HCT116 (cell line): ENCODE measurements around the gene CBLC.

ENCODE experiments used
- CTCF ChIP-seq, 3 experiments: fragments of 200-600 bp in 1 of 3; sonication (generic) in 1 of 3; IDR thresholded peaks in 2 of 3; conservative IDR thresholded peaks in 1 of 3; 2 replicates each; pipeline ENCODE4 v1.5.1; 2012 to 2017; ENCODE audit warnings: low read depth in 2 of 3, low read length in 2 of 3, antibody characterized with exemption in 1 of 3, borderline replicate concordance in 1 of 3, control low read depth in 1 of 3, mild to moderate bottlenecking in 1 of 3, mixed read lengths in 1 of 3, mixed run types in 1 of 3, moderate library complexity in 1 of 3; ENCODE audit not compliant: insufficient read depth in 1 of 3
- EGR1 ChIP-seq: IDR thresholded peaks from 2 replicates; pipeline ENCODE4 v1.6.1; 2012; ENCODE audit warnings: low read depth
- POLR2AphosphoS5 ChIP-seq: IDR thresholded peaks from 2 replicates; pipeline ENCODE4 v1.6.1; 2011; ENCODE audit warnings: mild to moderate bottlenecking, low read depth, low read length, moderate library complexity
- RAD21 ChIP-seq: IDR thresholded peaks from 2 replicates; pipeline ENCODE4 v1.6.1; 2012; ENCODE audit warnings: low read depth, mild to moderate bottlenecking
- REST ChIP-seq: IDR thresholded peaks from 2 replicates; pipeline ENCODE4 v1.6.1; 2012; ENCODE audit warnings: low read depth
- YY1 ChIP-seq: IDR thresholded peaks from 2 replicates; pipeline ENCODE4 v1.6.1; 2011; ENCODE audit warnings: low read length, low read depth, moderate library complexity, mild to moderate bottlenecking; ENCODE audit not compliant: insufficient replicate concordance; ENCODE audit errors: extremely low read depth

- TF ChIP-seq CTCF (IDR thresholded peaks at IDR 0.05 in 2 of 3, conservative IDR thresholded peaks at IDR 0.05 in 1 of 3; ENCODE audit: borderline replicate concordance in 1 of 3, insufficient read depth in 1 of 3, low read depth in 2 of 3, low read length in 2 of 3) = no peak
- TF ChIP-seq YY1 = no peak
- no peak for TF ChIP-seq REST
- no peak for TF ChIP-seq RAD21
- TF ChIP-seq POLR2AphosphoS5 = no peak
- no peak for TF ChIP-seq EGR1
Measured at GRCh38 chr19:44757057-44757734, 20.5 kb upstream of the CBLC start.
